GM18498 (cell line): Measurements from ENCODE around the gene VWA3A.
"Not testable (repeated sequence)": the region's sequence is repeated elsewhere in the genome, so short reads cannot be mapped to it uniquely, and the experiment has no call there.

Experiments used
- ATAC-seq: cut with Tn5 transposase; IDR thresholded peaks from one replicate; pipeline ENCODE4 v1.9.1; 2021; ENCODE audit warnings: mild to moderate bottlenecking, moderate library complexity; ENCODE audit not compliant: unreplicated experiment

The VWA3A gene

DNA sequence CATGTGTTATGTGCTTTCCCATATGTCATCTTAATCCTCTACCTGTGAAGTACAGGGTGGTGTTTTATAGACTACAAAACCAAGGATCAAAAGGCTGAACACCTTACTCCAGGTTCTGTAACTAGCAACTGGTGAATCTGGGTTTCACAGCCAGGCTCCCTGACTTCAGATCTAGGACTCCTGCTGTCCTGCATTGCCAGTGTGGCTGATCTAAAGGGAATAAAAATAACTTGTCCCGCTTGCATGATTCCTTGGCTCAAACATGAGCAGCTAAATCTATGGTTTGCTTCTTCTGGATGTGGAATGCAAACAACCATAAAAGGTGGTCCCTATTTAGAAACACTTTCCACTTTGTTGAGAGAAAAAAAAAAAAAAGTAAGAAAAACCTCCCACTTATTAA, 3.7 kb upstream of the VWA3A start:
- ATAC-seq: no peak

GRCh38 chr16:22089910-22090309, 2.4 kb upstream of the VWA3A start:
- no peak for ATAC-seq

DNA sequence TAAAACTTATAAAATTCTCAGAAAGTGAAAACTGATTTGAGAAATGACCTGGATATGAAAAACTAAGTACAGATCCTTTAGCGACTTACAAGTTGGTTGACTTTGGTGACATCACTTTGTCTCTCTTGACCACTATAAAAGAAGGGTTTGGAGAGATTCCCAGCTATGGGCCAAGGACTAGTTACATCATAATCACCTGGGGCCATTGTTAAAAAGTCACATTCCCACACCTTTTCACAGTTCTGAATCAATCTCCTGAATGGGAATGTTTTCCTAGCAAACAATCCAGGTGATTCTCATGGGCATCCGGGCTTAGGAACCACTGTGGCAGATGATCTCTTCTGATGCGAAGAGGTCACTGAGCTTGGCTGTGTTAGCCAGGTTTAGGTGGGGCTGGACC, 620 bp upstream of the VWA3A start:
- no peak for ATAC-seq

GRCh38 chr16:22093331-22093730, 990 bp downstream of the VWA3A start:
- ATAC-seq: no peak

- no peak for ATAC-seq
Observed at GRCh38 chr16:22093996-22094395, 1.7 kb downstream of the VWA3A start.

DNA sequence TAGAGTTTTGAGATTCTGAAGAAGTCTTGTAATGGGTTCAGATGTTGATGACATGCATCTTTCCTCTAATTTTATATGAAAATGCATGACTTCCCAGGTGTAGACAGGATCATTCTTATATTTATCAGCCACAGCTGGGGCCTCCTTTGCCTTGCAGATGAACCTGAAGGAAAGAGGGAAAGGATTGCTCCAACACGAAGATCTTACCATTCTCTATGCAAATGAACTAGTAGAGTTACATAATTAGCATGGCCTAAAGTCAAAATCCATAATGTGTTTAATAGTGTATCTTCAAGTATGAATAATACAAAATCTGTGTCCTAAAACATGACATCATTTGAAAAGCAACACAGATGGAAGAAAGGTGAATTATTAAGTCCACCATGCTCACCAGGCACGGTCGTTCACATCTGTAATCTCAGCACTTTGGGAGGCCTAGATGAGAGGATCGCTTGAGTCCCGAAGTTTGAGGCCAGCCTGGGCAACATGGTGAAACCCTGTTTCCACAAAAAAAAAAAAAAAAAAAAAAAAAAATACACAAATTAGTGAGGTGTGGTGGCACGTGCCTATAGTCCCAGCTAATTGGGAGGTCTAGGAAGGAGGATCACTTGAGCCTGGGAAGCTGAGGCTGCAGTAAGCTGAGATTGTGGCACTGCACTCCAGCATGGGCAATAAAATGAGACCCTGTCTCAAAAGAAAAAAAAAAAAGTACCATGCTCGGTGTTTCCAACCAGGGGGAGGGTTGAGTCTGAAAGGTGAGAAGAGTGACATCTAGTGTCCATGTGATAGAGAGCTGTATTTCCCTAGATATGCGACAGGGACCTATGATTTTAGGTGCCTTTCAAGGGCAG, 6.3 kb downstream of the VWA3A start:
- no peak for ATAC-seq

- ATAC-seq: no peak
Observed at GRCh38 chr16:22099256-22099975, 7.1 kb downstream of the VWA3A start.

GRCh38 chr16:22103441-22103840, 11.1 kb downstream of the VWA3A start:
- ATAC-seq: no peak

GRCh38 chr16:22109258-22109898, 17.0 kb downstream of the VWA3A start:
- no peak for ATAC-seq

GRCh38 chr16:22111629-22112028, 19.3 kb downstream of the VWA3A start:
- not testable (repeated sequence) for ATAC-seq

- no peak for ATAC-seq
Observed at GRCh38 chr16:22116095-22116700, 23.9 kb downstream of the VWA3A start.

DNA sequence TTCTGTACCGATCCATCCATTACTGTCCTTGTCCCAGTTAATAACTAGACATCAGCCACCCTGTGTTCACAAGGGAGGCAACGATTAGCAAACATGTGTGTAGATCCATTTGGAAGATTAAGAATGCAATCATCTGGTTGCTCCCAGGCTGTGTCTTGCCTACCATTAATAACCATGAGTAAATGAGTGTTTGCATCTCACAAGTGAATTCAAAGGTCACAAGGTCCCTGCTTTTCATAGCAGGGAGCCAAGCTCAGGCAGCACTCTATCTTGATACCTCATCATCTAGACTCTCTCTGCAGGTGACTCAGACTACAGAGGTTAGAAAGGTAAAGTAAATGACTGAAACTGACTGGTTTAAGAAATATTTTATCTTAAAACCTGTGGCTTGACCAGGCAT, 25.3 kb downstream of the VWA3A start:
- ATAC-seq: no peak

DNA sequence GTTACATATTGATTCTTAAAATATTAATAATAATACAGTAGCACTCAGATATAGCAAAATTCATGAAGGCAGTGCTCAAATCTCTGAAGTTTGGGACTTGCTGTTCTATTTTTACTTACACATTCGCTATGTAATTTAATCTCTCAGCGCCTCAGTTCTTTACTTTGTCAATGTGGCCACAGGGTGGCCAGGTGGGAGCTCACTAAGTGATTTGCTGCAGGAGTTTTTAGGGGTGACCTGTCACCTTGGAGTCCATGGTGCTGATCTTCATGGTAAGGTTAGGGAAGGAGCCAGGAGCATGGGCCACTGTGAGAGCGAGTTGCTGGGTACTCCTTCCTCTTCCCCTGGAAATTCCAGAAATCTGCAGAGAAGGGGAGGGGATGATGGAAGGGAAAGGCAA, 28.1 kb downstream of the VWA3A start:
- ATAC-seq: no peak

GRCh38 chr16:22122239-22122638, 29.9 kb downstream of the VWA3A start:
- ATAC-seq: no peak

DNA sequence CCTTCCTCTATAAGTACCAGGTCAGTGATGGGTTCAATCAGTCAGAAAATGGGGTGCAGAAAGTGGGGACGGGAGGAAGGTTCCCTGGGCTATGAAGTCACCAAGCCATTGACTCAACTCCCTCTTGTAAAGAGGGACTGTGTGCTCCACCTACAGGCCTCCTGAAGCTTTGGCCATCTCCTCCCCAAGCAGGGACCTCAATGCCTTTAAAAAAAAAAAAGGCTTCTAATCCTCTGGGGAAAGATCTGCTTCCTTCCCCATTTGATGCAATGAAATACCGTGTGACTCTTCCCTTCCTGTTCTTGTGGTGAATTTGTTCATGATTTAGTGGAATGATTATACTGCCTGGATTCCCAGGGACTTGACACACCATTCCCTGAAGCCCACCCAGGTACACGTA, 30.8 kb downstream of the VWA3A start:
- no peak for ATAC-seq

GRCh38 chr16:22123759-22124490, 31.6 kb downstream of the VWA3A start:
- no peak for ATAC-seq

GRCh38 chr16:22124583-22125284, 32.4 kb downstream of the VWA3A start:
- ATAC-seq: no peak

DNA sequence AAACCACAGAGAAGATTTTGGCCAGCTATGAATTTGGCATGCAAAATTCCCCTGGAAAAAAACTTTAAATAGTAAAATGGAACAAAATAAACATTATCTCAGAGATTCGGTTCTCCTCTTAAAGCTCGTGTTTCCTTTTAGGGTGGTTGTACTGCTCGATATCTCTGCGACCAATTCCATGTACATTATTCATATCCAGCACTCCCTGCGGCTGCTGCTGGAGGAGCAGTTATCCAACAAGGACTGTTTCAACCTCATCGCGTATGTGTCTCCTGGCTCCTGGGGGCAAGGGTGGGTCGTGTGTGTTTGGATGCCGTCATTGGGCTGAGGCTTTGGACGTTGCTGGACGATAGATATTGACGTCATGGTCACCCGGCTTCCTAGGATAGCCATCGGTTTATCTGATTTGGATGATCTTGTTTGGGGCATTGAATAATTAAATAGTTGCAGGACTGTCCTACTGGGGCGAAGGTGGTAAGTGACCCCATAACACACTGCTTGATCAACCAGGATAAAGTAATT, 33.8 kb downstream of the VWA3A start:
- ATAC-seq: no peak

GRCh38 chr16:22128537-22128936, 36.2 kb downstream of the VWA3A start:
- not testable (repeated sequence) for ATAC-seq

- no peak for ATAC-seq
Observed at GRCh38 chr16:22130528-22130927, 38.2 kb downstream of the VWA3A start.
